IPS-18a (cell line): Measurements from ENCODE around the gene UNC93B1.

ENCODE experiments used
- H3K27ac ChIP-seq: one replicate; pipeline ENCODE4 v1.5.1; 2013; ENCODE audit warnings: low read length
- H3K27me3 ChIP-seq: one replicate; pipeline ENCODE4 v1.6.1; 2013; ENCODE audit warnings: mild to moderate bottlenecking, low read length; ENCODE audit not compliant: control insufficient read depth, insufficient read depth
- H3K36me3 ChIP-seq: one replicate; pipeline ENCODE4 v1.6.1; 2013; ENCODE audit warnings: low read depth, low read length; ENCODE audit not compliant: control insufficient read depth
- H3K4me1 ChIP-seq: one replicate; pipeline ENCODE4 v1.6.1; 2013; ENCODE audit warnings: low read depth, low read length; ENCODE audit not compliant: control insufficient read depth
- H3K4me3 ChIP-seq: one replicate; pipeline ENCODE4 v1.5.1; 2013; ENCODE audit warnings: low read length
- H3K9ac ChIP-seq: one replicate; pipeline ENCODE4 v1.6.1; 2013; ENCODE audit warnings: mild to moderate bottlenecking, low read length, moderate library complexity
- H3K9me3 ChIP-seq: one replicate; pipeline ENCODE4 v1.6.1; 2013; ENCODE audit warnings: low read depth, low read length; ENCODE audit not compliant: control insufficient read depth

The UNC93B1 gene, protein sequence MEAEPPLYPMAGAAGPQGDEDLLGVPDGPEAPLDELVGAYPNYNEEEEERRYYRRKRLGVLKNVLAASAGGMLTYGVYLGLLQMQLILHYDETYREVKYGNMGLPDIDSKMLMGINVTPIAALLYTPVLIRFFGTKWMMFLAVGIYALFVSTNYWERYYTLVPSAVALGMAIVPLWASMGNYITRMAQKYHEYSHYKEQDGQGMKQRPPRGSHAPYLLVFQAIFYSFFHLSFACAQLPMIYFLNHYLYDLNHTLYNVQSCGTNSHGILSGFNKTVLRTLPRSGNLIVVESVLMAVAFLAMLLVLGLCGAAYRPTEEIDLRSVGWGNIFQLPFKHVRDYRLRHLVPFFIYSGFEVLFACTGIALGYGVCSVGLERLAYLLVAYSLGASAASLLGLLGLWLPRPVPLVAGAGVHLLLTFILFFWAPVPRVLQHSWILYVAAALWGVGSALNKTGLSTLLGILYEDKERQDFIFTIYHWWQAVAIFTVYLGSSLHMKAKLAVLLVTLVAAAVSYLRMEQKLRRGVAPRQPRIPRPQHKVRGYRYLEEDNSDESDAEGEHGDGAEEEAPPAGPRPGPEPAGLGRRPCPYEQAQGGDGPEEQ

DNA sequence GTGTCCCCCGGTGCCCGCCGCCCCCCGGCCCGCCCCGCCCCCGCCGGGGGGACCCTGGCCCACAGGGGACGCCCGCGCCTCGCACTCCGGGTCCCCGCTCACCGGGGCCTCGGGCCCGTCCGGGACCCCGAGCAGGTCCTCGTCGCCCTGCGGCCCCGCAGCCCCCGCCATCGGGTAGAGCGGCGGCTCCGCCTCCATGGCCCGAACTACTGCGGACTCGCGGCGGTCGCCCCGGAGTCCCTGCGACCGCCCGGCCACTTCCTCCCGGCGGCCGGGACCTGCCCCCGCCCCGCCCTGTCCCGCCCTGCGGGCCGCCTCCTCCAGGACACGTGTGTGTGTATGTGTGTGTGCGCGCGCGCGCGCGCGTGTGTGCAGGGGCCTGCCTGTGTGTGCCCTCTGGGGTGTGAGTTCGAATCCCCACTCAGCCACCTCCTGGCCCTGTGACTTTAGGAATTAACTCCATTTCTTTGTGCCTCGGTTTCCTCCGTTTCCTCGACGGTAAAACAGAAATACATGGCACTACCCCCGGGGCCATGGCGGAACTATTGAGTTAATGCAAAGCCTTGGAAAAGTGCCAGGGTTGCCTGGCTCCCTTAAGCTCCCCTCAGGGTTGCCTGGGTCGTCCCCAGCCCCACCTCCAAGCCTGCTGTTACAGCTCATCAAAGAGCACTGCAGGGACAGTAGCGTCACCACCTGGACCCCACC is at the start of gene UNC93B1:
TSS of gene UNC93B1 (minus strand) at position 252 of the 705 bp plus-strand sequence. CDS start at position 198, 54 bp downstream.
- Histone ChIP-seq H3K9ac (no peak within 1 kb of the TSS), H3K27me3 (peaks cover 6% of the 10 kb centered on the region), H3K27ac (no peak within 1 kb of the TSS), H3K36me3 (no peaks in the 10 kb centered on the region), H3K9me3 (no peaks in the 10 kb centered on the region), H3K4me3 (peak within 1 kb of the TSS; percentile 34), H3K4me1 (no peaks in the 10 kb centered on the region)

GRCh38 chr11:68053117-68053516 is 49.2 kb upstream of the UNC93B1 start:
- Histone ChIP-seq H3K9me3 (no peaks in the 10 kb centered on the region), H3K9ac (no peak overlapping the region), H3K27ac (no peak overlapping the region), H3K36me3 (peaks cover 2% of the 10 kb centered on the region), H3K27me3 (no peaks in the 10 kb centered on the region), H3K4me1 (no peaks in the 10 kb centered on the region), H3K4me3 (no peak overlapping the region)

DNA sequence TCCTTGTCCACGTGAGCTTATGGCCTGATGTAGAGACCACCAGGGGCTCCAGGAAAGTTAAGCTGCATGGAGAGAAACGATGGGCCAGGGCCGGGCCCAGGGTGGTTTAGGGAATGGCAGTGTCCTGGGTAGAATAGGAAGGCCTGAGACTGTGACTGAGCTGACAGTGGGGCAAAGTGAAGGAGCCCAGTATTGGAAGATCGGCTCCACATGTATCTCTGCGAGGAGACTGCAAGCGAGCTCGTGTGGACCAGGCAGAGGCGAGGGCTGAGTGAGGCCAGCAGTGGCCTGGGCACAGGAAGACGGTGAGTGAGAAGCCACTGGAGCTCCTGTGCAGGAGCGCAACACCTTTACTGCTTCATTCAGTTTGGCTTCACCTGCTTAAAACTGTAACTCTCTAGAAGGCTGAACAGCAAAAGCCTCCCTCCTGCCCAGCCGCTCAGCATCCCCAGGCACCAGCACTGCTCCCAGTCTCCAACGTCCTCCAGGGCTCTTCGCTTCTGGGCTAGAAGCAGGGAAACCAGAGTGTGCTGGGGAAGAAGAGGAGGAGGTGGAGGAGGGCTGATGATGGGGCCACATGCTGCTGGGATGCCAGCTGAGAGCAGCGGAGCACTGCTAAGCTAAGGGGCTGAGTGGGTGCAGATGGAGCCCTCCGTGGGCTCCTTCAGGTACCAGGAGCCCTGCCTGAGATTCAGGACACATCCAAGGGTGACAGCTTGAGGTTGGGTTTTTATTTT is 48.4 kb upstream of the UNC93B1 start:
- H3K9me3 ChIP-seq: no peaks in the 10 kb centered on the region
- no peak overlapping the region for H3K9ac ChIP-seq
- H3K27ac ChIP-seq: no peak overlapping the region
- H3K27me3 ChIP-seq: no peaks in the 10 kb centered on the region
- no peaks in the 10 kb centered on the region for H3K4me1 ChIP-seq
- no peak overlapping the region for H3K4me3 ChIP-seq
- H3K36me3 ChIP-seq: no peaks in the 10 kb centered on the region

GRCh38 chr11:68051191-68052136 is 47.6 kb upstream of the UNC93B1 start:
- Histone ChIP-seq H3K4me1 (no peaks in the 10 kb centered on the region), H3K27me3 (no peaks in the 10 kb centered on the region), H3K36me3 (no peaks in the 10 kb centered on the region), H3K9me3 (no peaks in the 10 kb centered on the region), H3K9ac (no peak overlapping the region), H3K27ac (no peak overlapping the region), H3K4me3 (no peak overlapping the region)

- no peaks in the 10 kb centered on the region for H3K4me1 ChIP-seq
- no peak overlapping the region for H3K4me3 ChIP-seq
- H3K36me3 ChIP-seq: no peaks in the 10 kb centered on the region
- no peak overlapping the region for H3K27ac ChIP-seq
- no peaks in the 10 kb centered on the region for H3K27me3 ChIP-seq
- H3K9ac ChIP-seq: no peak overlapping the region
- H3K9me3 ChIP-seq: no peaks in the 10 kb centered on the region
Measured at GRCh38 chr11:68050371-68050841, 46.5 kb upstream of the UNC93B1 start.

DNA sequence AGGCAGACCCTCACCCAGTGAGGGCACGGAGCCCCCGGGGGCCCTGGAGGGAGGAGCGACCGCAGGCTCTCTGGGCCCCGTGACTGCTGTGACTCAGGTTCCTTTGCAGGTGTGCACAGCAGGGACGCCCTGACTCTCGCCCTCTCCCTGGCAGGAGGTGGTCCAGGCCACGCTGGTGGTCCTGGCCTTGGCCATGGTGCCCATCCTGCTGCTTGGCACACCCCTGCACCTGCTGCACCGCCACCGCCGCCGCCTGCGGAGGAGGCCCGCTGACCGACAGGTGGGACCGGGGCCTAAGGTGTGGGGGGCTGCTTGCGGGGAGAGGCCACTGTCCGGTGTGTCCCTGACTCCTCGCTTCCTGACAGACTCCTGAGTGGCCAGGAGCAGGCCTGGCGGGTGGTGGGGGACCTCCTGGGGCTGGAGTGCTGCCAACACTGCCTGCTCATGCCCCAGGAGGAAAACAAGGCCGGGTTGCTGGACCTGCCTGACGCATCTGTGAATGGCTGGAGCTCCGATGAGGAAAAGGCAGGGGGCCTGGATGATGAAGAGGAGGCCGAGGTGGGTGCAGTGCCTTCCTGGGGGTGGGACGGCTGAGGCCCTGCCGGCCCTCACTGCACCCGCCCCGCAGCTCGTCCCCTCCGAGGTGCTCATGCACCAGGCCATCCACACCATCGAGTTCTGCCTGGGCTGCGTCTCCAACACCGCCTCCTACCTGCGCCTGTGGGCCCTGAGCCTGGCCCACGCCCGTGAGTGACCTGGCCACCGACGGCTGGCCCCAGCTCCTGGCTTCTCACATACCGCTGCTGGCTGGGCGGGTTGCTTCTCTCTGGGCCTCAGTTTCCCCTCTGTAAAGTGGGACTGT is 45.8 kb upstream of the UNC93B1 start:
- no peaks in the 10 kb centered on the region for H3K27me3 ChIP-seq
- H3K9ac ChIP-seq: no peak overlapping the region
- no peak overlapping the region for H3K27ac ChIP-seq
- H3K4me1 ChIP-seq: no peaks in the 10 kb centered on the region
- no peaks in the 10 kb centered on the region for H3K9me3 ChIP-seq
- H3K36me3 ChIP-seq: no peaks in the 10 kb centered on the region
- no peak overlapping the region for H3K4me3 ChIP-seq

DNA sequence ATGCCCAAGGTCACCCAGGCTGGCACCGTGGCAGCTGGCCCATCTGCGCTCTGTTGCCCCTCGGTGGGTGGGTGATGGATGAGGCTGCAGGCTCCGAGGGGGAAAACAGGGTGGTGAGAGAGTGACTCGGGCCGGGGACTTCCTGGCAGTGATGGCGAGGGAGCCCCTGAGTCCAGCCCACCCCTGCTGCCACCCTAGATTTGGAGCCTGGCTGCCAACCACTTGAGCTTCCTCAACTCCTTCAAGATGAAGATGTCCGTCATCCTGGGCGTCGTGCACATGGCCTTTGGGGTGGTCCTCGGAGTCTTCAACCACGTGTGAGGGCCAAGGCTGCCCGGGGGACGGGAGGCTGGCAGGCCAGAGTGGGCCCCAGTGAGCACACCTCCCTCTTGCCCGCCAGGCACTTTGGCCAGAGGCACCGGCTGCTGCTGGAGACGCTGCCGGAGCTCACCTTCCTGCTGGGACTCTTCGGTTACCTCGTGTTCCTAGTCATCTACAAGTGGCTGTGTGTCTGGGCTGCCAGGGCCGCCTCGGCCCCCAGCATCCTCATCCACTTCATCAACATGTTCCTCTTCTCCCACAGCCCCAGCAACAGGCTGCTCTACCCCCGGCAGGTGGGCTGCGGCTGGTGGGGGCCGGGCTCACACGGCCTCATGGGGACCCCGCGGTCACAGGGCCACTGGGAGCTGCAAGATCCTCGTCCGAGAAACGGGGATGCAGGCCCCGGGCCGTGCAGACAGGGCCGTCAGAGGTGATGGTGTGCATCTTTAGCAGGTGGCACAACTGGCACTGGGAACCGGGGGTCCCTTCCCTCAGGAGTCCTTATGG is 45.0 kb upstream of the UNC93B1 start:
- Histone ChIP-seq H3K36me3 (no peaks in the 10 kb centered on the region), H3K4me3 (no peak overlapping the region), H3K27me3 (no peaks in the 10 kb centered on the region), H3K9ac (no peak overlapping the region), H3K27ac (no peak overlapping the region), H3K9me3 (no peaks in the 10 kb centered on the region), H3K4me1 (no peaks in the 10 kb centered on the region)

DNA sequence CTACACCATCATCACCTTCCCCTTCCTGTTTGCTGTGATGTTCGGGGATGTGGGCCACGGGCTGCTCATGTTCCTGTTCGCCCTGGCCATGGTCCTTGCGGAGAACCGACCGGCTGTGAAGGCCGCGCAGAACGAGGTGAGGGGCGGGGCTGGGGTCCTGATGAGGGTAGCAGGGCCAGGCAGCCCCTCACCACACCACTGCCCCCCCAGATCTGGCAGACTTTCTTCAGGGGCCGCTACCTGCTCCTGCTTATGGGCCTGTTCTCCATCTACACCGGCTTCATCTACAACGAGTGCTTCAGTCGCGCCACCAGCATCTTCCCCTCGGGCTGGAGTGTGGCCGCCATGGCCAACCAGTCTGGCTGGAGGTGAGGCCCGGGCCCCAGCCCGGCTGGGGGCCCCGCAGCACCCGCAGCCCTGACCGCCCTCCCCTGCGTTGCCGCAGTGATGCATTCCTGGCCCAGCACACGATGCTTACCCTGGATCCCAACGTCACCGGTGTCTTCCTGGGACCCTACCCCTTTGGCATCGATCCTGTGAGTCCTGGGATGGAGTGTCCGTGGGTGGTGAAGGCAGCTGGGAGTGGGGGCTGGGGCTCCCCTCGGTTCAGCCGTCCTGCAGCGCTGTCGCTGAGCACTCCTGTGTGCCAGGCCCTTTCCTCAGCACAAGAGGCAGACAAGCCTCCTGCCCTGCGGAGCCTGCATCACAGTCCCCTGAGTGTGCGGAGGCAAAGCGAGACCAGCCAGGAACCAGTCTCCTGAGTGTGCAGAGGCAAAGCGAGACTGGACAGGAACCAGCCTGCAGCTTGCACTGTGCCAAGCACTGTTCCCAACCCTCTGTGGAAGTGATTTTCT is 43.8 kb upstream of the UNC93B1 start:
- Histone ChIP-seq H3K9me3 (no peaks in the 10 kb centered on the region), H3K4me1 (no peaks in the 10 kb centered on the region), H3K9ac (no peak overlapping the region), H3K27me3 (no peaks in the 10 kb centered on the region), H3K4me3 (no peak overlapping the region), H3K36me3 (no peaks in the 10 kb centered on the region), H3K27ac (no peak overlapping the region)

DNA sequence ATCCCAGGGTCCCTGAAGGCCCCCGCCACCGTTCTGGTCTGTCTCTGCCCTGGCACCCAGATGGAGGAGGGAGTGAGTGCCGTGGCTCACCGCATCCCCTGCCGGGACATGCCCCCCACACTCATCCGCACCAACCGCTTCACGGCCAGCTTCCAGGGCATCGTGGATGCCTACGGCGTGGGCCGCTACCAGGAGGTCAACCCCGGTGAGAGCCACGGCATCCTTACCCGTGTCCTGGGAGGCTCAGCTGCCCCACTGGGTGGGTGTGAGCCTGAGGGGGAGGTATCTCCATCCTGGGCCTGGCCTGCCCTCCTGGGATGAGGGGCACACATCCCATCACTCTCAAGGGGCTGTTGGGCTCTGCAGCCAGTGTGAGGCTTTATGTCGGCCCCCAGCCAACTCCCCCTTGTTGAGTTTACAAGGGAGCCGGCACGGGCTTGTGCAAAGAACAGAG is 41.0 kb upstream of the UNC93B1 start:
- Histone ChIP-seq H3K36me3 (no peaks in the 10 kb centered on the region), H3K27ac (no peak overlapping the region)

More for the DNA sequence above, 41.0 kb upstream of the UNC93B1 start:
- no peaks in the 10 kb centered on the region for H3K9me3 ChIP-seq
- peaks cover 2% of the 10 kb centered on the region for H3K4me1 ChIP-seq
- no peaks in the 10 kb centered on the region for H3K27me3 ChIP-seq
- H3K4me3 ChIP-seq: no peak overlapping the region
- no peak overlapping the region for H3K9ac ChIP-seq
